ENCODE measurements around the gene TBL1X.

Gene TBL1X

DNA sequence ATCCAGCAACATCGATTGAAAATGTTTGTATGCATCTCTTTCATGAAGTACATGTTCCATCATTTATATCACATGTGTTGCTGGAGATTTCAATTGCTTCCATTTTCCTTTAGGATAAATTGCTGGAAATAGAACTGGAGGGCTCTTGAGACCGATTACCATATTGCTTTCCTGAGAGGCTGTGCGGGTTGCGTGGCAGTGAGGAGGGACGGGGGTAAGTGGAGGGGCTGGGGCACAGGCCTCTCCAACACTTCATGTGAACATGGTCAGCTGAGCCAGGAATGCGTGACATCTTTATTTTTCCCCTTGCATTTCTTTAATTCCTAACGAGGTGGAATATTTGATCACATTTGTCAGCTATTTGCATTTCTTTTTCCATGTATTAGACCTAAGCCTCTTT is 144.6 kb downstream of the TBL1X start:
- no peak for DNase-seq (ENCODE audit: low read depth, low spot score)
- in situ Hi-C loops (cut with HindIII; ENCODE audit: low sequenced_read_pairs), result no loop called here
- H3K4me3 ChIP-seq (ENCODE audit: low read depth, low read length), result no peak overlapping the region
- TF ChIP-seq, protein P1, sequence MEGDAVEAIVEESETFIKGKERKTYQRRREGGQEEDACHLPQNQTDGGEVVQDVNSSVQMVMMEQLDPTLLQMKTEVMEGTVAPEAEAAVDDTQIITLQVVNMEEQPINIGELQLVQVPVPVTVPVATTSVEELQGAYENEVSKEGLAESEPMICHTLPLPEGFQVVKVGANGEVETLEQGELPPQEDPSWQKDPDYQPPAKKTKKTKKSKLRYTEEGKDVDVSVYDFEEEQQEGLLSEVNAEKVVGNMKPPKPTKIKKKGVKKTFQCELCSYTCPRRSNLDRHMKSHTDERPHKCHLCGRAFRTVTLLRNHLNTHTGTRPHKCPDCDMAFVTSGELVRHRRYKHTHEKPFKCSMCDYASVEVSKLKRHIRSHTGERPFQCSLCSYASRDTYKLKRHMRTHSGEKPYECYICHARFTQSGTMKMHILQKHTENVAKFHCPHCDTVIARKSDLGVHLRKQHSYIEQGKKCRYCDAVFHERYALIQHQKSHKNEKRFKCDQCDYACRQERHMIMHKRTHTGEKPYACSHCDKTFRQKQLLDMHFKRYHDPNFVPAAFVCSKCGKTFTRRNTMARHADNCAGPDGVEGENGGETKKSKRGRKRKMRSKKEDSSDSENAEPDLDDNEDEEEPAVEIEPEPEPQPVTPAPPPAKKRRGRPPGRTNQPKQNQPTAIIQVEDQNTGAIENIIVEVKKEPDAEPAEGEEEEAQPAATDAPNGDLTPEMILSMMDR (IDR thresholded peaks at IDR 0.05; ENCODE audit: low read depth, low read length), result no peak

GRCh38 chrX:9609987-9610386 is 145.1 kb downstream of the TBL1X start:
- no peak overlapping the region for H3K4me3 ChIP-seq (ENCODE audit: low read depth, low read length)
- TF ChIP-seq, protein P1 (IDR thresholded peaks at IDR 0.05; ENCODE audit: low read depth, low read length), result no peak
- DNase-seq (ENCODE audit: low read depth, low spot score), result no peak
- in situ Hi-C loops (cut with HindIII; ENCODE audit: low sequenced_read_pairs), result no loop called here

DNA sequence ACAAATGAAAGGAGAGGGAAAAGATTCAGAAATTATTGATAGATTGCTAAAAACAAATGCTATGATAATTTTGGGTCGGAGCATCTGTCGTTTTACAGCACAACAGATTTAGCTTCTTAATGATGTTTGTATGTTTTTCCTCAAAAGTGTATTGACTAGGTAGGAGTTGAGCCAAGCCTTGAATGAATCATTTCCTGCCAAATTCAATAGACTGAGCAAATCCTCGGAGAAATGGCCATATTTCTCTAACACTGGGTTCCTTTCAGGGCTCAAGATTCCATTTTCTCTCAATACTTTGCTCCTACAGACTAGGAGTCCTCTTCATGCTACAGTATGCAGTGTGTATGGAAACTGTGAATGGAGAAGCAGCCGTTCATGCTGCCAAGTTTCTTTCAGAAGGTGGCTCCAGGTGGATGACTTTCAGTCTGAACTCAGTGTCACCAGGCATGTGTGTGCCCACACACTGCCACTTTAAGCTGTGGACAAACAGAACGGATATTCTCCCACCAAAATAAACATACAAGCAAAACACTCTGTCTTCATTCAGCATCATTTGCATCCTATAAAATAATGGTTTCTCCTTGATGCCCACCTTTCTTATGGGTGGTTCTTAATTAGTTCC is 146.0 kb downstream of the TBL1X start:
- in situ Hi-C loops (cut with HindIII; ENCODE audit: low sequenced_read_pairs), result no loop called here
- peak; percentile 14 for DNase-seq (ENCODE audit: low read depth, low spot score)

DNA sequence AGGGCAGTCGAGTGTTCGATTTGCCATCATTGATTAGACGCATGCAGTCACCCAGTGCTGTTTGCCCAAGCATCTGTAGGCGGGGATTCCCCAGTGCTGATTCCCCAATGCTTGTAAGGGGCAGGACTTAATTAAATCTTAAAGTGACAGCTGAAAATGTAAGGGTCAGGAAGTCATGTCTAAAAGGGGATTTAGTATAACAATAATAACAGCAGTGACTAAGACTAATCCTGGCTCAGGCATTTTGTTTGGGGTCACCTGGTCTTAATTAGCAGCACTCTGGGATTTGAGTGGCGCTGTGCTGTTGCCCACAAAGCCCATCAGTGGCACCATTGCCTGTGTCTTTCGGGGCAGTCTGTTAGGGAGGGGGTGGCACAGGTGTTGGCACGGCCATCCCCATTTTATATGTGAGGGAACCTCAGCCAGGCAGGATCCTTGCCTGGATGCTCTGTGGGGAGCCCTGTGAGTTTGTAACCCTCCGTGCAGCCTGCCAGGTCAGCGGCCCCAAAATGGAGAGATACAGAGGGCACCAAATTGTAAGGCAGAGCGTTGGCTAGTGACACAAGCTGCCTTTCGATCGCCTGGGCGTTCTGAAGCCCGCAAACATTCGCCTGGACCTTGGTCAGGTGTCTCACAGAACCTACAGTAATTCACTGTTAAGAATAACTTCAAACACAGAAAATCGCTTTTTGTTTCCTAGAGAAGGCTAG is 146.7 kb downstream of the TBL1X start:
- no peak for DNase-seq (ENCODE audit: low read depth, low spot score)
- in situ Hi-C loops (cut with HindIII; ENCODE audit: low sequenced_read_pairs), result no loop called here
- no peak overlapping the region for H3K4me3 ChIP-seq (ENCODE audit: low read depth, low read length)
- TF ChIP-seq, protein P1 (IDR thresholded peaks at IDR 0.05; ENCODE audit: low read depth, low read length), result no peak

More for the DNA sequence above, 146.0 kb downstream of the TBL1X start:
- TF ChIP-seq, protein P1 (IDR thresholded peaks at IDR 0.05; ENCODE audit: low read depth, low read length), result no peak
- H3K4me3 ChIP-seq (ENCODE audit: low read depth, low read length), result no peak overlapping the region

- DNase-seq (ENCODE audit: low read depth, low spot score), result no peak
- TF ChIP-seq, protein P1 (IDR thresholded peaks at IDR 0.05; ENCODE audit: low read depth, low read length), result no peak
- H3K4me3 ChIP-seq (ENCODE audit: low read depth, low read length), result no peak overlapping the region
- in situ Hi-C loops (cut with HindIII; ENCODE audit: low sequenced_read_pairs), result no loop called here
Measured at GRCh38 chrX:9612146-9612505, 147.3 kb downstream of the TBL1X start.

DNA sequence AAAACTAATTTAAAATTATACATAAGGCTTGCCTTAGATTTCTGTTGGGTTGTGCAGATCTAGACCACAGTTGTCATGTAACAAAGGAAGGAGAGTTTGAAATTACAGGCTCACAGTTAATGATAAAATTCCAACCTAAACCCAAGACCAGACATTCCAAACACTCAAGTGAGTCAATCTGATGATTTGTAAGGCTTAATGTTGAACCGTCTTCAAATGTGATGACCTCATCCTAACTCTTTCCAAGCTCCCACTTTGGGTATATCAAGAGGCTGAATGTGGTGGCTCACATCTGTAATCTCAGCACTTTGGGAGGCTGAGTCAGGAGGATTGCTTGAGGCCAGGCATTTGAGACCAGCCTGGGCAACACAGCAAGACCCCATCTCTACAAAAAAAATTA is 149.2 kb downstream of the TBL1X start:
- in situ Hi-C loops (cut with HindIII; ENCODE audit: low sequenced_read_pairs), result no loop called here
- TF ChIP-seq, protein P1 (IDR thresholded peaks at IDR 0.05; ENCODE audit: low read depth, low read length), result no peak
- DNase-seq (ENCODE audit: low read depth, low spot score), result peak; percentile 66
- H3K4me3 ChIP-seq (ENCODE audit: low read depth, low read length), result no peak overlapping the region

All from astrocyte of the spinal cord (primary cell).